Skeletal muscle cell (primary cell): ENCODE measurements around the gene APOD.

Experiments
- DNase-seq: peaks from one replicate; pipeline ENCODE4 v3.0.0-alpha.2; 2010; ENCODE audit warnings: low read depth
- H3K4me3 ChIP-seq: 2 replicates; pipeline ENCODE4 v1.5.1; 2011; ENCODE audit warnings: low read depth, mild to moderate bottlenecking, control low read depth, low read length, moderate library complexity

The APOD gene

DNA sequence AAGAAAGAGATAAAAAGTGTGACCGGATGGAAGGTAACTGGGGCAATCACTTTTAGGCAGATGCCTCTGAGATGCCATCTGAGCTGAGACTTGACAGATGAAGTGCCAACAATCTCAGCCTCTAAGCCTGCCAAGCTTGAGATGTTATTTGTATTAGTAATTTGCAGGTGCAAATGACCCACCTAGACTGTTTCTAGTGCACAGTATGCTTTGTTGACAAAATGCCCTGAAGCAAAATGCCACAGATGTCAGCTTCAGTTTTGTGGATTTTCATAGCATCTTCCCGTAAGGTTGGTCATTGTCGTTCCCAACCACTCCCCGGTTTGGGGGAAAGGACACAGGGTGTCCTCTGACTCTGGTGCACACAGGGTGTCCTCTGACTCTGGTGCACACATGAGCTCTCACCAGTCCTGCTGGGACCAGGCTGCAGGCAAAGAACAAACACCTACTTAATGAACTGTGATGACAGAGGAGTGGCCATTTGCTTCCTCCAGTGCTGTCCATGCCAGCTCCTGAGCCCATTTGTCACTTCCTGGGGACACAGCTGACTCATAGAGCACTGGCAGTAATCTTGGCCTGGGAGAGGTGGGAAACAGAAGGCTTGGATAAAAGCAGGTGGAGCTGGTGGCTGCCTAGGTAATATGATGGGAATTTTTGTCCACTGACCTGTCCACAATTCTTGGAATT is 23.9 kb downstream of the APOD start:
- no peak for DNase-seq
- H3K4me3 ChIP-seq, result no peak overlapping the region

- no peak overlapping the region for H3K4me3 ChIP-seq
- no peak for DNase-seq
These were observed 25.1 kb downstream of the APOD start for GRCh38 chr3:195558602-195559001.

GRCh38 chr3:195557322-195557721 is 26.4 kb downstream of the APOD start:
- DNase-seq, result no peak

DNA sequence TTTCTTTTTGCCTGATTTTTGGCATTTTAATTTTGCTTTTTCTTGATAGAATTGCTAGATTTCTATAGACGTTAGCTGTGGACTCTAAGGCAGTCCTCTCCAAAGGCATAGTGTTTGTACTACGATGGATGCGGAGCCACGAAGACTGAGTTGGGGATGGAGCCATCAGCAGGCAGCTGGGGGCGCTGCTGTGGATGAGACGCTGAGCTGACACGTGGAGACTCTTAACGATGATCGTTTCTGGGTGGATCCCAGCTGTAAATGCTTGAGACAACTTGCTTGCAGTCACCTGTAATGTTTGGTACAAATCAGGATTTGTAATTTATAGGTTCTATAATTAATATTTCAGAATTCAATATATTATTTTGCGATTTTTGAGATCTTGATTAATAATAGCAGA is 27.4 kb downstream of the APOD start:
- H3K4me3 ChIP-seq, result no peak overlapping the region
- DNase-seq, result no peak

More at GRCh38 chr3:195557322-195557721, 26.4 kb downstream of the APOD start:
- H3K4me3 ChIP-seq, result no peak overlapping the region

DNA sequence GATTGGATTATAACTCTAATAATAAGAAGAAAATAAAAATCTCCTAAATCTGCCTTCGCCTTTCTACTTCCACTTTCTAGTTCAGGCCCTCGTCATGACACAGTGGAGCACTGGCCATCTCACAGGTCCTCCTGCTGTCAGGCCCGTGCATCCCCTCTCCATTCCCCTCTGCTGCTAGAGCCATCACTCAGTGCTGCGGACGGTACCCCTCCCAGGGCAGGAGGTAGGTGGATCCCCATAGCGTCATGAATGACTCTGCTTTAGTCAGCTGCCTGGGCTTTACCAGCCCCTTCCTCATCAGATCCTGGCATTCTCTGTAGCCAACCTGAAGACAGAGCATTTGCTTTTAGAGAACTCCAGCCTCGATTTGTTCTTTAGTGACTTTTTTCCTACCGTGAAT is 28.6 kb downstream of the APOD start:
- no peak overlapping the region for H3K4me3 ChIP-seq
- no peak for DNase-seq

GRCh38 chr3:195554458-195554857 is 29.3 kb downstream of the APOD start:
- no peak overlapping the region for H3K4me3 ChIP-seq
- no peak for DNase-seq

DNA sequence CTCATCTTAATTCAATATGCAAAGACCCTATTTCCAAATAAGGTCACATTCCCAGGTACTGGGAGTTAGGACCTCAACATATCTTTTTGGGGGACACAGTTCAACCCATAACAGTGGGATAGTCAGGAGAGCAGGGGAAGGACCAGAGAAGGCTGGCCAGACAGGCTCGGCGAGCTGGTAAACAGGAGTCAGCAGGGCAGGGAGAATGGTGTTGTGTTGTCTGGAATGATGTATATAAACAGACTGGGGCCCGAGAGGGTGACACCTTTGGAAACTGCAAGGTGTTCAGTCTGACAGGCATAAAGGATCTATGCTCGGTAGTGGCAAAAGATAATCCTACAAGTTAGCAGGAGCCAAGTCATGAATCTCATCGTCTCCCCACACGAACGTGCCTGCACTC is 30.5 kb downstream of the APOD start:
- no peak overlapping the region for H3K4me3 ChIP-seq
- no peak for DNase-seq

DNA sequence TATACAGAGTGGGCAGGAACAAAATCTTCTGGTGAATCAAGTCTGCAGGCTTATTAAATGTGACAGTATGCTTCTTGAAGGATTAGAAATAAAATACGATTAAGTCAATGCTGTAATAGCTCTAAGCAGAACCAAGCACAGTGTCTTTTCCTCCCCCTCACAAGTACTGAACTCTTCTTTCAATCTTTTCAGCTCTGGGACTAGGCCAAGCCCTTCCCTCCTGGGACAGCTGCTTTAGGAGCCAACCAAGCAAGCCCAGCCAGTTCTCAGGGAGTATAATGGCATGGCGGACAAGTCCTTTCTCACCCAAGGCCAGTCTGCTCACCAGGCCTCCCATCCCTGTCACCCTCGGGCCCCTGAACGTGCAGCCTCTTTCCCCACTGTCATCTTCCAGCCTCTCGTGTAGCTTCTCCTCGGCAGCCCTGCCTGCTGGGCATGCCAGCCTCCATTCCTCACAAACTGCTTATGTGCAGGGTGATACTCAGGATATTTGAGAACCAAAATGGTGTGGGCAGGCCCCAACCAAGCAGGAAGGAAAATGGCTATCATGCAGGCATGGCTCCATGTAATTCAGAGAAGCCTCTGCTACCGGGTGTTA is 32.3 kb downstream of the APOD start:
- H3K4me3 ChIP-seq, result no peak overlapping the region
- peak; percentile 31 for DNase-seq

GRCh38 chr3:195550723-195551122 is 33.0 kb downstream of the APOD start:
- no peak for DNase-seq
- no peak overlapping the region for H3K4me3 ChIP-seq

DNA sequence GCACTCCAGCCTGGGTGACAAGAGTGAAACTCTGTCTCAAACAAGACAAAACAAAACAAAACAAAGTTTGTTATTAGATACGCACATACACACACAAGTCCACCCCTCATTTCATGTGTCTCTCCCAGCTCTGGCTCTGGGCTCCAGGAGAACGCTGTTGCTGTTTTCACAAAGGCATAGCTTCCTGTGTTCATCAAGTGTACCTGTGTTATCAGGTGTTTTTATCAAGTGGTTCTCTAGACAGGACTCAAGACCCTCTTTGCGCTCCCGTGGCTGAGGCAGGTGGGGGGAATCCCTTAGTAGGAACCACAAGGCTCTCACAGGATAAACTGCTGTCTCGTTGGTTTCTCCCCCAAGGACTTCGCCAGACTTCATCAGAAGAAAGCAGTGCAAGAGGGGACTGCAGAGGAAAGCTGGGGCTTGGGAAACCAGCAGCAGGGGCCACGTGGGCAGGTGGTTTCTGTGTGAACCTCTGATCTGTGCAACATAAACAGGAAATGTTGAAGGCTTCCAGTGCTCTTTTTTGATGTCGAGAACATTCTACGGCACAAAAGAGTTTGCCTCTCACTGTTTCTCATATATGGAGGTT is 33.7 kb downstream of the APOD start:
- no peak overlapping the region for H3K4me3 ChIP-seq
- no peak for DNase-seq

GRCh38 chr3:195548987-195549386 is 34.8 kb downstream of the APOD start:
- no peak for DNase-seq
- H3K4me3 ChIP-seq, result no peak overlapping the region

DNA sequence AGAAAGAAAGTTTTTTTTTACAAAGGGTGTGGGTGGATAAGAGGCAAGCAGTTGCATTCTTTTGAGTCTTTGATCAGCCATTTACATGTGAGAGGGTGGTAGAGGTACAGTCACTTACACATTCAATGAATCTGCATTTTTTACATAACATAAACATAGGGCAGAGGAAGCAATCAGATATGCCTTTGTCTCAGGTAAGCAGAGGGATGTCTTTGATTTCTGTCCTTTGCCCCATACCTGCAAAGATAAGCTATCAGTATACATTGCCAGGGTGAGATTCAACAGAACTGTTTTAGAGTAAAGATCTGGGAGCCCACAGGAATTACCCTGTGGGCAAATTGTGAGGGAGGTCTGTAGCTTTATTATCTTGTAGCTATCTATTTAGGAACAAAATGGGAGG is 35.2 kb downstream of the APOD start:
- no peak overlapping the region for H3K4me3 ChIP-seq
- DNase-seq, result no peak

- no peak for DNase-seq
- H3K4me3 ChIP-seq, result no peak overlapping the region
These were observed 35.7 kb downstream of the APOD start for GRCh38 chr3:195548006-195548405.

- H3K4me3 ChIP-seq, result no peak overlapping the region
- peak; percentile 81 for DNase-seq
These were observed 37.6 kb downstream of the APOD start for GRCh38 chr3:195546130-195546560.

GRCh38 chr3:195544634-195545033 is 39.1 kb downstream of the APOD start:
- H3K4me3 ChIP-seq, result no peak overlapping the region
- DNase-seq, result no peak

DNA sequence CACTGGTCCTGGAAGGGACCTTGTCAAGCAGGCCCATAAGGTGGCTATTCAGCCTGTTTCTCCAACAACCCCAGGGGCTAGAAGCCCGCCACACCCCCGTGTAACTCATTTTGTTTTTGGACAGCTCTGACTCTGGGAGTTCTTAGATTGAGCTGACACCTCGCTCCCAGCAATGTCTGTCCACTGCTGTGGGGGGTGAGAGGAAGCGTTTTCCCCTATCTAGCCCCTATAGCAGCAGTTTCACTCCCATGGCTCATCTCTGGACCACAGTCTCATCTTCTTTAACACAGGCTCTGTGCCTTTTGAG is 39.6 kb downstream of the APOD start:
- no peak overlapping the region for H3K4me3 ChIP-seq

GRCh38 chr3:195543500-195544229 is 40.1 kb downstream of the APOD start:
- peak overlapping the region; percentile 78 for H3K4me3 ChIP-seq
- DNase-seq, result no peak

More for the DNA sequence above, 39.6 kb downstream of the APOD start:
- no peak for DNase-seq

- DNase-seq, result peak; percentile 63
- peak within 1 kb of the TSS; percentile 78 for H3K4me3 ChIP-seq
These were observed 40.8 kb downstream of the APOD start, which contains the start of gene PPP1R2 for GRCh38 chr3:195542698-195543499. Gene PPP1R2 (minus strand): TSS chr3:195543325. CDS start chr3:195543025, 300 bp downstream.

GRCh38 chr3:195542316-195542697 is 41.4 kb downstream of the APOD start:
- DNase-seq, result no peak
- peak overlapping the region; percentile 78 for H3K4me3 ChIP-seq

DNA sequence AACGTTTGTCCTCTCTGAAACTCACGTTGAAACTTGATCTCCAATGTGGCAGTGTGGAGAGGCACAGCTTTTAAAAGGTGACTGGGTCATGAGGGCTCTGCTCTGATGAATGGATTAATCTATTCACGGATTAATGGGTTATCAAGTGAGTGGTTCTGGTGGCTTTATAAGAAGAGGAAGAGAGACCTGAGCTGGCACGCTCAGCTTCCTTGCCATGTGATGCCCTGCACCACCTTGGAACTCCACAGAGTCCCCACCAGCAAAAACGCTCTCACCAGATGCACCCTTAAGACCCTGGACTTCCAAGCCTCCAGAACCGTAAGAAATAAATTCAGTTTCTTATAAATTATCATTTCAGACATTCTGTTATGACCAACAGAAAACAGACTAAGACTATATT is 43.2 kb downstream of the APOD start:
- no peak for DNase-seq

More for the DNA sequence above, 43.2 kb downstream of the APOD start:
- no peak overlapping the region for H3K4me3 ChIP-seq
